ENCODE data around the gene ZBTB2.
"Not testable (repeated sequence)": the region's sequence is repeated elsewhere in the genome, so short reads cannot be mapped to it uniquely, and the experiment has no call there.

ZBTB2 gene

GRCh38 chr6:151377095-151377494, 14.3 kb downstream of the ZBTB2 start:
- no peak for DNase-seq (ENCODE audit: low spot score in 2 of 2)
- in situ Hi-C loops (cut with MboI; ENCODE audit: low sequenced_read_pairs): no loop called here
- H3K4me1 ChIP-seq: peaks cover 27% of the 10 kb centered on the region

DNA sequence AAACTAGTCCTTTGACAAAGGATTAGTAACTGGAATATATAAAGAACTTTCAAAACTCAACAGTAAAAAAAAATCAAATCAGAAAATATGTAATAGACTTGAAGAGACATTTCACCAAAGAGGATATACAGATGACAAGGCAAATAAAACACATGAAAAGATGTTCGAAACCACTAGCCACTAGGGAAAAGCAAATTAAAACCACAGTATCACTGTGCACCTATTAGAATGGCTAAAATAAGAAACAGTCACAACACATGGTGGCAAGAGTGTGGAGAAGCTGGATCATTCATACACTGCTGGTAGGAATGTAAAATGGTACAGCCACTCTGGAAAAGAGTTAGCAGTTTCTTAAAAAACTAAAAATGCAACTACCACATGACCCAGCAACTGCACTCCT, 14.9 kb downstream of the ZBTB2 start:
- DNase-seq (ENCODE audit: low spot score in 2 of 2): no peak
- in situ Hi-C loops (cut with MboI; ENCODE audit: low sequenced_read_pairs): no loop called here
- peaks cover 9% of the 10 kb centered on the region for H3K36me3 ChIP-seq (replicated peaks)
- H3K27me3 ChIP-seq (ENCODE audit: low read depth): no peaks in the 10 kb centered on the region
- no peaks in the 10 kb centered on the region for H3K9me3 ChIP-seq
- H3K4me3 ChIP-seq: no peak overlapping the region
- H3K4me1 ChIP-seq: peaks cover 27% of the 10 kb centered on the region

More at GRCh38 chr6:151377095-151377494, 14.3 kb downstream of the ZBTB2 start:
- 0 out of 2 replicates have a peak, but pooled peaks cover 4% of the 10 kb centered on the region for H3K36me3 ChIP-seq (replicated peaks)
- no peaks in the 10 kb centered on the region; the same call in 1 of the 2 replicates for H3K9me3 ChIP-seq
- no peak overlapping the region for H3K4me3 ChIP-seq
- H3K27me3 ChIP-seq (ENCODE audit: low read depth): no peaks in the 10 kb centered on the region

DNA sequence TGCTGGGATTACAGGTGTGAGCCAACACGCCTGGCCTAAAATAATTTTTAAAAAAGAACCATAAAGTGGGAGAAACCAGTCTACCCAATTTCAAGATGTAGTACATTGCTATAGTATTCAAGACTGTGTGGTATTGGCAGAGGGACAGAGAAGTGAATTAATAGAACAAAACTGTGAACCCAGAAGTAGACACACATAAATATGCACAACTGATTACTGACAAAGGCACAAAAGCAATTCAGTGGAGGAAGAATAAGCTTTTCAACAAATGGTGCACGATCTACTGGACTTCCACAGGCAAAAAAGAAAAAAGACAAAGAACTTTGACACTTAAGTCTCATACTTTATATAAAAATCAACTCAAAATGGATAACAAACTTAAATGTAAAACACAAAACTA, 15.5 kb downstream of the ZBTB2 start:
- H3K4me1 ChIP-seq: peaks cover 27% of the 10 kb centered on the region
- peak in 1 of 2 experiments; percentile 55 for DNase-seq (ENCODE audit: low spot score in 2 of 2)
- no peak overlapping the region for H3K4me3 ChIP-seq
- in situ Hi-C loops (cut with MboI; ENCODE audit: low sequenced_read_pairs): no loop called here
- H3K27me3 ChIP-seq (ENCODE audit: low read depth): no peaks in the 10 kb centered on the region
- H3K36me3 ChIP-seq (replicated peaks): peaks cover 16% of the 10 kb centered on the region
- H3K9me3 ChIP-seq: no peaks in the 10 kb centered on the region

DNA sequence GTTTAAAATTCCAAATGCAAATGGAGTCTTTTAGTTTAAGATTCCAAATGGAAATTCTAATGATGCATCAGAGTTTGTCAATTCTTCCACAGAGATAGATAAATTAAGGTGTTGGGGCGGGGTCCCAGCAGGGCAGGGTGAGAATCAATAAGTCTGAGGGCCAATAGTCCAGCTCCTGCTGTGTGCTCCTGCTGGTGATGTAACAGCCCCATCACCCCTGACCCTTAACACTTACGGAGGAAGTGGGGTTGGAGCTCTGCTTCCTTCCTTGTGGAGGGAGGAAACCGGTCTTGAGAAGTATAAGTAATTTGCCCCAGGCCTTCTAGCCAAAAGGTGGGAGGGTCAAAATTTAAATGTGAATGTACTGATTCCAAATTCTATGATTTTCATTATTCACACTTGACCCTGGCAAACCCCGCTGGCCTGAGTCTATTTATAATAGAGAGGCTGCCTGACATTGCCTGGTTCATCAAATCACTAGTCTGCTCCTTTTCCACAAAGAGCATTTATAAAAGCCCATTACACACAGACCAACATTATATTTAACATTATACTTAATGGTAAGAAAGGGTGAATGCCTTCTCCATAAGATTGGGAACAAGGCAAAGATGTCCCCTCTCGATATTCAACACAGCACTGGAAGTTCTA, 17.2 kb downstream of the ZBTB2 start:
- DNase-seq (ENCODE audit: low spot score in 2 of 2): peak; percentile 23 to 38
- Histone ChIP-seq H3K4me3 (no peak overlapping the region), H3K27me3 (ENCODE audit: low read depth) (no peaks in the 10 kb centered on the region), H3K36me3 (replicated peaks) (peaks cover 22% of the 10 kb centered on the region), H3K9me3 (no peaks in the 10 kb centered on the region), H3K4me1 (peaks cover 27% of the 10 kb centered on the region)
- in situ Hi-C loops (cut with MboI; ENCODE audit: low sequenced_read_pairs): no loop called here

DNA sequence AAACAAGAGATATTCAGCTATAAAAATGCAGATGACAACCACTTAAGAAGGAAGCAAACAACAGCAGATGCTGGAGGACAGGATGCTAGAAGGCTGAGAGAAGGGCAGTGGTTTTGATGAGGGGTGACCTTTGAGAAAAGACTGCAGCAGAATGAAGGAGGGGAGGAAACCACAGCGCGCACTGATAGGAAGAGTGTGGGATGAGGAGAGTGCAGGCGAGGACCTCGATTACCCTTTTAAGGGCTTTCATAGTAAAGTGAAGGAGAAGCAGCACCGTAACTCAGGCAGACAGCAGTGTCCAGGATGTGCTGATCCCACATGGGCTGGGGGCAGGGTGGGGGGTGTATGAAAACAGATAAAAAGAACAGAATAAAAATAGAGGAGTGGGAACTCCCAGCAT, 19.2 kb downstream of the ZBTB2 start:
- H3K4me3 ChIP-seq: no peak overlapping the region
- H3K27me3 ChIP-seq (ENCODE audit: low read depth): no peaks in the 10 kb centered on the region
- no peaks in the 10 kb centered on the region for H3K9me3 ChIP-seq
- in situ Hi-C loops (cut with MboI; ENCODE audit: low sequenced_read_pairs): no loop called here
- H3K36me3 ChIP-seq (replicated peaks): peaks cover 22% of the 10 kb centered on the region
- DNase-seq (ENCODE audit: low spot score in 2 of 2): no peak
- peaks cover 27% of the 10 kb centered on the region for H3K4me1 ChIP-seq

DNA sequence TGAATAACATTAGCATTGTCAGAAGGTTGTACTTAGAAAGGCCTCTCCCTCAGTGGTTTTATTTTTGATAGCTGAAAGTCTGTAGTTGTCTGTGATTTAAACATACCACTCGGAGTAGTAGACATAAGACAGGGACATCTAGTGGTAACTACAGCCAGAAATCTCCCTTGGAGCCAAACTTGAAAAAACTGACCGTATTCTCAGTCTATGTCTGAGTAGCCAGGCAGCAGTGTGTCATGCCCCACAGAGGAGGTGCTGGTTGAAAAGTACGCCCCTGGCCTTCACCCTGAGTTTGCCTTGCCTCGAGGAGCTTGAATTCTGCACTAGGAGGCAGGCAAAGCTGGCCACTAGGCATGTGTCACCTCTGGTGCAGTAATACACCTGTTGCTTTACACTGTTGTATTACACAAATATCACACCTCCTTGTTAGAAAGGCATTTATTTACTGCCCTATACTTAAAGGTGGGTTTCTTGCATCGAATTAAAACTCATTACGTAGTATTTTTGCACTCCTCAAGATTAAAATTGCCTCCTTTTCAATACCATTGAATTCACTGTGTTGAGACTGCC, 20.8 kb downstream of the ZBTB2 start:
- H3K36me3 ChIP-seq (replicated peaks): peaks cover 34% of the 10 kb centered on the region
- peaks cover 16% of the 10 kb centered on the region for H3K4me1 ChIP-seq
- no peaks in the 10 kb centered on the region for H3K27me3 ChIP-seq (ENCODE audit: low read depth)
- H3K9me3 ChIP-seq: no peaks in the 10 kb centered on the region
- no peak overlapping the region for H3K4me3 ChIP-seq
- in situ Hi-C loops (cut with MboI; ENCODE audit: low sequenced_read_pairs): no loop called here
- DNase-seq (ENCODE audit: low spot score in 2 of 2): no peak

DNA sequence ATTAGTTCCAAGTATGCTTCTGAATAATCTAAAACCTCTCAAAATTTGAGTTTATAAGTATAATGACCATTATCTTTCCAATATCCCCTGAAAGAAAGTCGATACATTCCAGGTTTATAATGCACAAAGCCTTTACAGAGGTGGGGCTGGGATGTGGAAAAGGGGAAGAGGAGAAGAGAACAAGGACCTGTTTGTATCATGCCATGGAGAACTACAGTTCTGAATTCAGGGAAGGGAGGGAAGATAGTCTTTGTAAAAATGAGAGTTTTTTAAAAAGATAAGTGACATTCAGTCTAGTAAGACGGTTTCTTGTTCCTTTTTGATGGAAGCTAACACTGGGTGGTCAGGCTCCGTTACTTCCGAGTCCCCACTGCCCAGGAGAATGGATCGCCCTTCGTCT, 26.1 kb downstream of the ZBTB2 start:
- no peaks in the 10 kb centered on the region for H3K9me3 ChIP-seq
- no peaks in the 10 kb centered on the region for H3K27me3 ChIP-seq (ENCODE audit: low read depth)
- peaks cover 33% of the 10 kb centered on the region for H3K36me3 ChIP-seq (replicated peaks)
- in situ Hi-C loops (cut with MboI; ENCODE audit: low sequenced_read_pairs): no loop called here
- H3K4me1 ChIP-seq: no peaks in the 10 kb centered on the region
- no peak overlapping the region for H3K4me3 ChIP-seq
- no peak for DNase-seq (ENCODE audit: low spot score in 2 of 2)

DNA sequence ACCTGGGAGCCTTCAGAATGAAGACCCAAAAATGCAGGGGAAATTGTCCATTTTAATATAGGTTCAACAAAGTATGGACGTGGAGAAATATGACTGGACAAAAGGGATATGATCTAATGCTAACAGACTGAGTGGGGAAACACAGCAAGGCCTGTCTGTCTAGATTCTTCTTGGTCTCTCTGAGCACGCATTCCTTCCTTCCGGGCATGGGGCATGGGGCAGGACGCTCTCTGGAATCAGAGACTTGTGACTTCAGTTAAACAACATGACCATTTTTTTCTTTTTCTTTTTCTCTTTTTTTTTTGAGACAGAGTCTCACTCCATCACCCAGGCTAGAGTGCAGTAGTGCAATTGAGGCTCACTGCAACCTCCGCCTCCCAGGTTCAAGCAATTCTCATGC, 31.9 kb downstream of the ZBTB2 start:
- no peak overlapping the region for H3K4me3 ChIP-seq
- H3K36me3 ChIP-seq (replicated peaks): peaks cover 22% of the 10 kb centered on the region
- no peaks in the 10 kb centered on the region for H3K4me1 ChIP-seq
- no peak for DNase-seq (ENCODE audit: low spot score in 2 of 2)
- H3K9me3 ChIP-seq: no peaks in the 10 kb centered on the region
- H3K27me3 ChIP-seq (ENCODE audit: low read depth): no peaks in the 10 kb centered on the region
- in situ Hi-C loops (cut with MboI; ENCODE audit: low sequenced_read_pairs): no loop called here

DNA sequence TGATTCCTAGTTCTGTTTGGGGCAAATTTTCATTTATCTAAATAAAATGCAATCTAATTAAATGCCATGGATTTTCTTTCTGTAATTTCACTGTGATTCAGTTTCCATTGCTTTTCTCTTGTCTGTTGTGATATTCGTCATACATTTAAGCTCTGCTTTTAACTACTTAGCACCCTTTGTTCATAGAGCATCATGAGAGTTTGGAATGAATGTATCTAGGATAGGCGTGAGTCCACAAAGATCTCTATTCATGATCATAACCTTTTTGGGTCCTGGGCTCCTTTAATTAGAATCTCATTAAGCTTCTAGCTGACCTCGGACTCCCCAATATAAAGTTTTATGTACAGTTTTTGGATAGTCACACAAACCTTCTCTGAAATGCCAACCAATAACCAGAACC, 32.9 kb downstream of the ZBTB2 start:
- H3K36me3 ChIP-seq (replicated peaks): peaks cover 20% of the 10 kb centered on the region
- in situ Hi-C loops (cut with MboI; ENCODE audit: low sequenced_read_pairs): no loop called here
- DNase-seq (ENCODE audit: low spot score in 2 of 2): no peak
- no peak overlapping the region for H3K4me3 ChIP-seq
- no peaks in the 10 kb centered on the region for H3K9me3 ChIP-seq
- H3K4me1 ChIP-seq: no peaks in the 10 kb centered on the region
- no peaks in the 10 kb centered on the region for H3K27me3 ChIP-seq (ENCODE audit: low read depth)

GRCh38 chr6:151357758-151358436, 33.5 kb downstream of the ZBTB2 start:
- Histone ChIP-seq H3K36me3 (replicated peaks) (peaks cover 20% of the 10 kb centered on the region), H3K9me3 (no peaks in the 10 kb centered on the region), H3K27me3 (ENCODE audit: low read depth) (no peaks in the 10 kb centered on the region), H3K4me3 (no peak overlapping the region), H3K4me1 (no peaks in the 10 kb centered on the region)
- DNase-seq (ENCODE audit: low spot score in 2 of 2): no peak
- in situ Hi-C loops (cut with MboI; ENCODE audit: low sequenced_read_pairs): no loop called here

DNA sequence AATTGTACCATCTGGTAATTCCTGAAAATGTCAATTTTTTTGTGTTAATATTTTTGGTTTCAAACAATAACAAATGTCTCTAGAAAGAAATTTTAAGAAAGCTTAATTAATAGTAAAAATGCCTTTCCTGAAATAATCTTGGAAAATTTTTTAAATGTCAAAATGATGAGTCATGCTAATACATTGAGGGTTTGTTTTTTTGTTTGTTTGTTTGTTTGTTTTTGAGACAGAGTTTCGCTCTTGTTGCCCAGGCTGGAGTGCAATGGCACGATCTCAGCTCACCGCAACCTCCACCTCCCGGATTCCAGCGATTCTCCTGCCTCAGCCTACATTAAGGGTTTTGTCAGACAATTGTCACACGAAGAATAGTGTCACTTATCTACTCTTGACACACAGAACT, 34.4 kb downstream of the ZBTB2 start:
- DNase-seq (ENCODE audit: low spot score in 2 of 2); H3K4me1 ChIP-seq; H3K27me3 ChIP-seq (ENCODE audit: low read depth); H3K9me3 ChIP-seq; in situ Hi-C loops (cut with MboI; ENCODE audit: low sequenced_read_pairs); H3K4me3 ChIP-seq: not testable (repeated sequence)
- peaks cover 15% of the 10 kb centered on the region for H3K36me3 ChIP-seq (replicated peaks)

- no peaks in the 10 kb centered on the region for H3K27me3 ChIP-seq (ENCODE audit: low read depth)
- no peak for DNase-seq (ENCODE audit: low spot score in 2 of 2)
- H3K4me1 ChIP-seq: no peaks in the 10 kb centered on the region
- H3K4me3 ChIP-seq: no peak overlapping the region
- in situ Hi-C loops (cut with MboI; ENCODE audit: low sequenced_read_pairs): no loop called here
- H3K9me3 ChIP-seq: no peaks in the 10 kb centered on the region
- H3K36me3 ChIP-seq (replicated peaks): peaks cover 20% of the 10 kb centered on the region
Observed at GRCh38 chr6:151353795-151354194, 37.6 kb downstream of the ZBTB2 start.

- Histone ChIP-seq H3K4me3 (no peak overlapping the region), H3K27me3 (ENCODE audit: low read depth) (no peaks in the 10 kb centered on the region), H3K4me1 (no peaks in the 10 kb centered on the region), H3K36me3 (replicated peaks) (peaks cover 13% of the 10 kb centered on the region; the same call in 1 of the 2 replicates), H3K9me3 (no peaks in the 10 kb centered on the region)
- in situ Hi-C loops (cut with MboI; ENCODE audit: low sequenced_read_pairs): no loop called here
- no peak for DNase-seq (ENCODE audit: low spot score in 2 of 2)
Observed at GRCh38 chr6:151352410-151353396, 38.7 kb downstream of the ZBTB2 start.
